ENCODE data around the gene DIP2C. TPM values are rescaled to one million over a fixed set of nuclear protein-coding genes. Genes with fewer than 3 reads are reported as not detected.

The DIP2C gene
- polyA plus RNA-seq, 1 of the 3 experiments (the other 2 are of a cell fraction), result 8.7 TPM

GRCh38 chr10:663831-664251, 25.6 kb downstream of the DIP2C start:
- WGBS (ENCODE audit: low lambda C conversion rate), result 86% methylated on average over 13 of the region's 13 CpGs
- ChIA-PET POLR2A (no interaction called here), CTCF (no interaction called here)
- no peaks in the 10 kb centered on the region for H3K9me2 ChIP-seq
- H3K4me1 ChIP-seq (ENCODE audit: control insufficient read depth in 1 of 2, insufficient read depth in 2 of 2, low read depth in 1 of 2, low read length in 1 of 2), result peaks cover 4% of the 10 kb centered on the region in 2 experiments; a peak in 1 of 4 replicates
- H3F3A ChIP-seq (replicated peaks; ENCODE audit: insufficient read depth), result no peaks in the 10 kb centered on the region
- H3K79me2 ChIP-seq (ENCODE audit: insufficient read depth), result peaks cover 97% of the 10 kb centered on the region
- TF ChIP-seq RCOR1 (IDR thresholded peaks at IDR 0.05; ENCODE audit: low read length) (no peak), SIN3A (IDR thresholded peaks at IDR 0.05; ENCODE audit: borderline replicate concordance, low read depth, low read length) (no peak)
- no peaks in the 10 kb centered on the region for H3K9me3 ChIP-seq
- H2AFZ ChIP-seq (ENCODE audit: low read depth), result no peak overlapping the region
- H3K4me3 ChIP-seq (ENCODE audit: low read depth in 2 of 2, low read length in 1 of 2), result no peak overlapping the region
- peaks cover 96% of the 10 kb centered on the region for H4K20me1 ChIP-seq (ENCODE audit: insufficient read depth)
- H3K27me3 ChIP-seq (ENCODE audit: insufficient read depth), result no peaks in the 10 kb centered on the region
- H3K36me3 ChIP-seq (replicated peaks in 1 of 2; ENCODE audit: control insufficient read depth in 1 of 2, insufficient read depth in 2 of 2, low read length in 1 of 2), result no peaks in the 10 kb centered on the region
- H3K9ac ChIP-seq, result no peak overlapping the region
- no peak for DNase-seq
- H3K27ac ChIP-seq (ENCODE audit: low read depth in 2 of 2, low read length in 1 of 2), result no peak overlapping the region
- H3K4me2 ChIP-seq, result no peak overlapping the region

- CTCF ChIA-PET, result no interaction called here
- H3K79me2 ChIP-seq (ENCODE audit: insufficient read depth), result peaks cover 97% of the 10 kb centered on the region
- 89% methylated on average over 9 of the region's 9 CpGs for WGBS (ENCODE audit: low lambda C conversion rate)
These were observed 26.1 kb downstream of the DIP2C start for GRCh38 chr10:663466-663751.

GRCh38 chr10:662686-663465, 26.6 kb downstream of the DIP2C start:
- H3K27me3 ChIP-seq (ENCODE audit: insufficient read depth), result no peaks in the 10 kb centered on the region
- no peak for DNase-seq
- no peaks in the 10 kb centered on the region for H3F3A ChIP-seq (replicated peaks; ENCODE audit: insufficient read depth)
- ChIA-PET POLR2A (no interaction called here), CTCF (no interaction called here)
- no peak overlapping the region for H3K4me3 ChIP-seq (ENCODE audit: low read depth in 2 of 2, low read length in 1 of 2)
- no peaks in the 10 kb centered on the region for H3K9me2 ChIP-seq
- H3K4me2 ChIP-seq, result no peak overlapping the region
- no peaks in the 10 kb centered on the region for H3K9me3 ChIP-seq
- no peak overlapping the region for H3K9ac ChIP-seq
- 91% methylated on average over 9 of the region's 11 CpGs for WGBS (ENCODE audit: low lambda C conversion rate)
- no peaks in the 10 kb centered on the region for H3K36me3 ChIP-seq (replicated peaks in 1 of 2; ENCODE audit: control insufficient read depth in 1 of 2, insufficient read depth in 2 of 2, low read length in 1 of 2)
- TF ChIP-seq MEF2A (IDR thresholded peaks at IDR 0.05; ENCODE audit: borderline replicate concordance, low read depth) (no peak), REST (IDR thresholded peaks at IDR 0.05; ENCODE audit: low read depth, low read length) (no peak), TEAD4 (IDR thresholded peaks at IDR 0.05; ENCODE audit: borderline replicate concordance, insufficient read depth) (no peak)
- peaks cover 93% of the 10 kb centered on the region for H3K79me2 ChIP-seq (ENCODE audit: insufficient read depth)
- H3K27ac ChIP-seq (ENCODE audit: low read depth in 2 of 2, low read length in 1 of 2), result no peak overlapping the region
- no peak overlapping the region for H2AFZ ChIP-seq (ENCODE audit: low read depth)
- peaks cover 94% of the 10 kb centered on the region for H4K20me1 ChIP-seq (ENCODE audit: insufficient read depth)
- H3K4me1 ChIP-seq (ENCODE audit: control insufficient read depth in 1 of 2, insufficient read depth in 2 of 2, low read depth in 1 of 2, low read length in 1 of 2), result peaks cover 4% of the 10 kb centered on the region in 2 experiments; a peak in 1 of 4 replicates

More at GRCh38 chr10:663466-663751, 26.1 kb downstream of the DIP2C start:
- H3K27ac ChIP-seq (ENCODE audit: low read depth in 2 of 2, low read length in 1 of 2), result no peak overlapping the region
- H3K4me1 ChIP-seq (ENCODE audit: control insufficient read depth in 1 of 2, insufficient read depth in 2 of 2, low read depth in 1 of 2, low read length in 1 of 2), result peaks cover 4% of the 10 kb centered on the region in 2 experiments; a peak in 1 of 4 replicates
- no peaks in the 10 kb centered on the region for H3F3A ChIP-seq (replicated peaks; ENCODE audit: insufficient read depth)
- TF ChIP-seq RCOR1 (IDR thresholded peaks at IDR 0.05; ENCODE audit: low read length) (no peak), CHD2 (IDR thresholded peaks at IDR 0.05; ENCODE audit: low read length, partially characterized antibody) (no peak), FOXM1 (IDR thresholded peaks at IDR 0.05; ENCODE audit: low read depth) (no peak)
- H3K4me2 ChIP-seq, result no peak overlapping the region
- H3K9me2 ChIP-seq, result no peaks in the 10 kb centered on the region
- peaks cover 96% of the 10 kb centered on the region for H4K20me1 ChIP-seq (ENCODE audit: insufficient read depth)
- H3K36me3 ChIP-seq (replicated peaks in 1 of 2; ENCODE audit: control insufficient read depth in 1 of 2, insufficient read depth in 2 of 2, low read length in 1 of 2), result no peaks in the 10 kb centered on the region
- H2AFZ ChIP-seq (ENCODE audit: low read depth), result no peak overlapping the region
- H3K4me3 ChIP-seq (ENCODE audit: low read depth in 2 of 2, low read length in 1 of 2), result no peak overlapping the region
- no peaks in the 10 kb centered on the region for H3K9me3 ChIP-seq
- POLR2A ChIA-PET, result no interaction called here
- H3K27me3 ChIP-seq (ENCODE audit: insufficient read depth), result no peaks in the 10 kb centered on the region
- no peak overlapping the region for H3K9ac ChIP-seq
- no peak for DNase-seq
